Tibial nerve (tissue), 4 donors: Measurements from ENCODE around the gene TSPO.

Experiments
- EP300 ChIP-seq, 2 donors: sonication (generic); formaldehyde crosslinking; IDR thresholded peaks; one replicate each; pipeline ENCODE4 v1.6.1; 2017; ENCODE audit warnings: antibody characterized with exemption in 2 of 2, mild to moderate bottlenecking in 1 of 2
- TF ChIP-seq, protein P1 (sequence below), 5 experiments: fragments of 200-600 bp in 3 of 5; fragments of 450-650 bp in 2 of 5; sonication (generic) in 3 of 5; IDR thresholded peaks; one replicate each; pipeline ENCODE4 v1.5.1; 2016 to 2019; ENCODE audit warnings: antibody characterized with exemption in 5 of 5, mild to moderate bottlenecking in 3 of 5, moderate library complexity in 2 of 5

DNA sequence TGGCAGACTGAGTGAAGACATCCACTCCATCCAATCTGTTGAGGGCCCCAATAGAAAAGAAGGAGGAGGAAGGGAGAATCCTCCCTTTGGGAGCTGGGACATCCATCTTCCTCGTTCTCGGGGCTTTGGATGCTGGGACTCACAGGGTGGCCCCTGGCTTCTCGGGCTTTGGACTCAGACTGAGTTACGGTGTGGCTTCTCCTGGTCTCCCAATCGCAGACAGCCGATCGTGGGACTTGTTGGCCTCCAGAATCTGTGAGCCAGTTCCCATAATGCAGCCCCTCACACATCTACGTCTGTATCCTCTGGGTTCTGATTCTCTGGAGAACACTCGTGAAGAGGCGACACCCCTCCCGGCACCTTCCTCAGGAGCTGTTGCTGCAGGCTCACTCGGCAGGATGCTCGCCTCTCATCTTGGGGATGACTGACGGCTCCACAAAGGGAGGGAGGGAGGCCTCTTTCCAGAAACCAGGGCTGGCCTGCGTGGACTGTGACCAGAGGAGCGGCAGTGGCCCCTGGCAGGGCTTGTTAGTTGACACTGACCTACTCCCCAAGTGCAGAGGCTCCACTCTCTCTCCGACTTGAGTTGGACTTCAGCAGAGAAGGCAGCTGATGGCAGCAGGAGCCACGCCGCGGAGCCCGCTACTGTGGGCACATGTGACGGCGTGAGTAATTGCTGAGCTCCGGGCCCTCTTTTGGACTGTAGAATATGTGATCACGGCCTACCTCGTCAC lies 50.3 kb downstream of the TSPO start:
- TF ChIP-seq, protein P1, sequence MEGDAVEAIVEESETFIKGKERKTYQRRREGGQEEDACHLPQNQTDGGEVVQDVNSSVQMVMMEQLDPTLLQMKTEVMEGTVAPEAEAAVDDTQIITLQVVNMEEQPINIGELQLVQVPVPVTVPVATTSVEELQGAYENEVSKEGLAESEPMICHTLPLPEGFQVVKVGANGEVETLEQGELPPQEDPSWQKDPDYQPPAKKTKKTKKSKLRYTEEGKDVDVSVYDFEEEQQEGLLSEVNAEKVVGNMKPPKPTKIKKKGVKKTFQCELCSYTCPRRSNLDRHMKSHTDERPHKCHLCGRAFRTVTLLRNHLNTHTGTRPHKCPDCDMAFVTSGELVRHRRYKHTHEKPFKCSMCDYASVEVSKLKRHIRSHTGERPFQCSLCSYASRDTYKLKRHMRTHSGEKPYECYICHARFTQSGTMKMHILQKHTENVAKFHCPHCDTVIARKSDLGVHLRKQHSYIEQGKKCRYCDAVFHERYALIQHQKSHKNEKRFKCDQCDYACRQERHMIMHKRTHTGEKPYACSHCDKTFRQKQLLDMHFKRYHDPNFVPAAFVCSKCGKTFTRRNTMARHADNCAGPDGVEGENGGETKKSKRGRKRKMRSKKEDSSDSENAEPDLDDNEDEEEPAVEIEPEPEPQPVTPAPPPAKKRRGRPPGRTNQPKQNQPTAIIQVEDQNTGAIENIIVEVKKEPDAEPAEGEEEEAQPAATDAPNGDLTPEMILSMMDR (IDR thresholded peaks at IDR 0.05), result no peak
- TF ChIP-seq EP300 (IDR thresholded peaks at IDR 0.05), result no peak
